H1 (cell line): ENCODE data around the gene SPATS2L.

Experiments used
- ASH2L ChIP-seq: fragments of 200-600, 300-600 bp; sonication (generic); IDR thresholded peaks from one replicate; pipeline ENCODE4 v1.7.1; 2017; ENCODE audit warnings: low read length
- CEBPB ChIP-seq: IDR thresholded peaks from 2 replicates; pipeline ENCODE4 v1.6.1; 2012; ENCODE audit warnings: low read depth, low read length
- CHD2 ChIP-seq: IDR thresholded peaks from 2 replicates; pipeline ENCODE4 v1.6.1; 2012; ENCODE audit warnings: low read length, improper control_type of control experiment
- CTCF ChIP-seq, 3 experiments: IDR thresholded peaks; 1 replicate in 2 of 3; 2 replicates in 1 of 3; pipeline versions ENCODE4 v1.5.1 to v1.6.1; 2011; ENCODE audit warnings: low read length in 3 of 3, mild to moderate bottlenecking in 3 of 3, inconsistent platforms in 2 of 3, low read depth in 1 of 3, moderate library complexity in 1 of 3; ENCODE audit not compliant: insufficient read depth in 1 of 3; ENCODE audit errors: control extremely low read depth in 1 of 3
- MAFK ChIP-seq: IDR thresholded peaks from 2 replicates; pipeline ENCODE4 v1.6.1; 2012; ENCODE audit warnings: low read depth, mild to moderate bottlenecking, improper control_type of control experiment, low read length
- MAX ChIP-seq: IDR thresholded peaks from 2 replicates; pipeline ENCODE4 v1.6.1; 2012; ENCODE audit warnings: inconsistent platforms
- POLR2AphosphoS5 ChIP-seq: IDR thresholded peaks from 2 replicates; pipeline ENCODE4 v1.6.1; 2011; ENCODE audit warnings: low read depth, low read length
- RFX5 ChIP-seq: IDR thresholded peaks from 2 replicates; pipeline ENCODE4 v1.6.1; 2011; ENCODE audit warnings: low read depth, low read length, improper control_type of control experiment, borderline replicate concordance

- no peak for TF ChIP-seq CTCF (IDR thresholded peaks at IDR 0.05; ENCODE audit: control extremely low read depth in 1 of 3, insufficient read depth in 1 of 3, low read depth in 1 of 3, low read length in 3 of 3)
- TF ChIP-seq POLR2AphosphoS5 = no peak
- no peak for TF ChIP-seq MAX
- TF ChIP-seq CEBPB = no peak
- no peak for TF ChIP-seq RFX5
- TF ChIP-seq MAFK = no peak
- TF ChIP-seq ASH2L = no peak
- TF ChIP-seq CHD2 = no peak
Measured at GRCh38 chr2:200425026-200425821, 118.7 kb downstream of the SPATS2L start.
